NCI-H69 (cell line): ENCODE data around the gene ALDH1L1.
A peak's percentile ranks its signal among the peaks of the same experiment; 100 is the strongest.
"Not testable (repeated sequence)": the region's sequence is repeated elsewhere in the genome, so short reads cannot be mapped to it uniquely, and the experiment has no call there.

Source experiments
- DNase-seq: peaks from one replicate; lab custom pipeline; 2025; lab: John Stamatoyannopoulos, UW

Gene ALDH1L1

DNA sequence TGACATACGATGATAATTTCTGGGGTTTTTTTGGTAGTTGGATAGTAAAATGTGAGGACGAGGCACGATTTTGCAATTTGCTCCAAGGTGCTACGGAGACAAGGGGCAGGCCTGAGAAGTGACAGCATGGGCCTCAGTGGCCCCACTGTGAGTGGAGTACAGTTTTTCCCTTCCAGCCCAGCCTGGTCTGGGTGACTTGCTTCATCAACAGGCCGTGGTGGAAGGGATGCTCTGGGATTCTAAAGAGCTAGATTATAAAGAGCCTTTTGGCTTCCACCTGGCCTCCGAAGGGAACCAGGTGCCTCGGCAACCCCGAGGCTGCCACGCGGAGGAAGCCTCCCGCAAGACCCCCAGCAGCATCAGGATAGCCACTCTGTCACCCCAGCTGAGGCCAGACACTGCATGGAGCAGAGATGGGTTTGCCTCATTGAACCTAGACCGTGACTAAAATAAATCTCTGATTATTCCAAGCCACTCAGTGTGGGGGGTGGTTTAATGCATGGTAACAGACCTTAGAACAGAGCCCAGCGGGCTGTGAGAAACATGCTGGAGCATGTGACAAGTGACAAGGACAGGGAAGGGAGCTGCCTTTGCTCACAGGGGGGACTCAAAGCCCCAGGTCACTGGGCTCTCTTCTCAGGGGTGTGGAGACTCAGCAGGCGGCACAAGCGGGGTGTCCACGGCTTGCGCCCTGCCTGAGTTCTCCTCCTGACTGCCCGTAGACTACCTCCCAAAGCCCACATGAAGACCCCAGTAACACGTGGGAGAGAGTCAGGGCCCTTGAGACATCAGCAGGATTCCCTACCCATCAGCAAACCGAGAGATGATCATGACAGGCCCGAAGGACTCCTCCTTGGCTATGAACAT lies 73.8 kb downstream of the ALDH1L1 start:
- DNase-seq = no peak

DNA sequence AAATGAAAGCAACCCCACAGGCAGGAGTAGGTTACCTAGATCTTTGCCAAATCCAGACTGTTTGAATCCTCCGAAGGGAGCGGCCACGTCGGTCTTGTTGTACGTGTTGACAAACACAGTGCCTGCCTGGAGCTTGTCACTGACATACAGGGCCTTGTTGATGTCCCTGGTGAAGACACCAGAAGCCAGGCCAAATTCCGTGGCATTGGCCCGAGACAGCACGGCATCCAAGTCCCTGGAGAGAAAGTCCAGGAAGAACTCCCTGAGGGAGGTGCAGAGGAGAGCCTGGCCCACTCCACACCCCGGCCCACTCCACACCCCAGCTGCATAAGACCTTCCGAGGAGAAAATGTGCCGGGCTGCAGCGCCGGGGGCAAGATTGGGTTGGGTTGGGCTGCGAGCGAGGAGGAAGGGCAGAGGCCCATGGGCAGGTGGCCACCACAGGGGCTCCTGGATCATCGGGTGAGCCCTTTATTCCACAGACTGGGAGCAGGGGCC lies 74.6 kb downstream of the ALDH1L1 start:
- DNase-seq = no peak

DNA sequence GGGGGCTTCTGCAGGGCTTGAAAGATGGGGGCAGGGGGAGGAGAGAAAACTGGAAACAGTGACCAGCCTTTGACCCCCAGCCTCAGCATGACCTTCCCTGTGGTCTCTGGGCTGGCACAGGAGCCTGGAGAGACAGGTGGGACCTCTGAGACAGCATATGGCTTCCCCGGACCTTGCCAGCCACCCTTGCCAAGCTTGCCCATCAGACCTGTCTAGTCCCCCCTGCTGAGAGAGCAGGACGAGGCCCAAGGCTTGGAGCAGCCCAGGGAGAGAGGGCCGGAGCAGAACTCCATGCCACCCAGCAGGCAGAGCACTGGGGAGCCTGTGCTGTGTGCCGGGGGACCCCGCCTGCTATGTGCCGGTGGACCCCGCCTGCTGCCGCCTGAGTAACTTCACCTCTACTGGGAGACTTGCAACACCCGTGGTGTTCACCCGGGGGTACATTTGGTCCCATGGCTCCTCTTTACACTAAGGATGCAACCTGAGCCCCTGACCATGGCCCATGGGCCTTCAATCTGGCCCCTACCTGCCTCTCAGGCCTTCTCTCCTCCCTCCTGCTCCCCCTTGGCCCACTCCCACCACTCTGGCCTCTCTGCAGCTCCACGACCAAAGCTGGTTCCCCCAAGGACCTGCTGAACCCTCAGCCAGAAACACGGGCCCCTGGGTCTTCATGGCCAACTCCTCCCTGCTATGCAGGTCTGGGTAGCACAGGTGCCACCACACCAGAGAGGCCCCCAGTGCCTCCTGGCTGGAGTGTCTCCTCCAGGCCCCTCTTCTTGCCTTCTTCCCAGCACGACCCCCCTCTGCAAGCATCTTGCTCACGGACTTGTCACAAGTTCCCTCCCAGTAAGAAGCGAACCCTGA lies 75.4 kb downstream of the ALDH1L1 start:
- DNase-seq = no peak

DNA sequence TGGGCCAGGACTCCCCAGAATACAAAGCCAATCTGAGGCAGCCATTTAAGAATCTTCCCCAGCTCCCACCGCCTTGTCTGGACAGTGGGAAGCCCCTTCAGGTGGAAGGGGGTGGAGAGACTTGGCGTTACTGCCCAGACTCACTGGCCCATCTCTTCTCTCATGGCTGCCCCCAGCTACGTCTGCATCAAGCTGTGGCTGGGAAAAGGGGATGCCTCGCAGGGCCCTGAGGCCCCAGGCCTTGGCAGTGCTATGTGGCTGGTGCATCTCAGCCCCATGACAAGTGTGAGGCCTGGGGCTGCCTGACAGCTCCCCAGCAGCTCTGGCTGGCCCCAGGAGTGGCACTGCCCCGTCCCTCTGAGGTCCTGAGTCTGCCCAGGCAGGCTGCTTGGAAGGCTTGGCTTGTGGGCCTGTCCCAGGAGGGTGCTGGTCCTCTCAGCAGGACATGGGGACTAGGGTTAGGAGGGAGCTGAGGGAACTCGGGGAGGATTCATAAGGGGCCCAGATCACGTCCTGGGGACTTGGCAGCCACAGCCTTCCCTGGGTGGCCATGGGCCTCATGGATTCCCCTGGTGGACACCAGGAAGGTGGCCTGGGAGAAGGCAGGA lies 76.3 kb downstream of the ALDH1L1 start:
- DNase-seq = no peak

DNA sequence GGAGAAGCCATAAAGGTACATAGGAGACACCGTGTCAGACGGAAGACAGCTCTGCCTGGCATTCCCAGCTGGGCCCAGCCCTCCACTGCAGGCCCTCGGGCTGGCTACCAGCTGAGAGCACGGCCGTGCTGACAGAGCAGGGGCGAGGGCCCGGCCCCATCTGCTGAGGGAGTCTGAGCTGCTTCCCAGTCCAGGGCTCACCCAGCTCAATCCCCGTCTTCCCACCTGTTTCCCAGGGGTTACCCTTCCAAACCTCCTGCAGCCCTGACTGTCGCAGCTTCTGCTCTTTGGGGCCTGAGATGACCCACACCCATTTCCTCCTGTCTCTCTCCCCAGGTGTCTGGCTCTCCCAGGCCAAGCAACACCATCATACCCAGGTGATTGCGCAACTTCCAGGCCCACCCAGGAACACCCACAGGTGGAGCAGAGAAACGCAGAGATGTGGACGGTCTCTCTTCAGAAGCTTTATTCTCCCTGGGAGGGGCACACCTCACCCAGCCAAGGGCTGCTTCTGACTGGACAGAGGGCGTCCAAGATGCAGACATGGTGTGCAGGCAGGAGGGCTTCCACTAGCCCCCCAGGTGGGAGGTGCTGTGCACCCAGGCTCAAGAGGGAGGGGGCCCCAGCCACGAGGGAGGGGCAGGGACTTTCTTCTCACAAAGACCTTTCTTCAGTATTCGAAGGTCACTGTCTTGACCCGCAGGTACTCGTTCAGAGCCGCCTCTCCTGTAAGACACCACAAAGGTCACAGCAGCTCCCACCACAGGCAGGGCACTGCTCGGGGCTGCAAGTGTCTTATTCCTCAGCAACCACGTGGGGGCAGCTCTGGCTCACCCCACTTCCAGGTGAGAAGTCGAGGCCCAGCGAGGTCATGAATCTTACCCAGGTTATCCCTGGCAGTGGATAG lies 77.0 kb downstream of the ALDH1L1 start:
- no peak for DNase-seq

DNA sequence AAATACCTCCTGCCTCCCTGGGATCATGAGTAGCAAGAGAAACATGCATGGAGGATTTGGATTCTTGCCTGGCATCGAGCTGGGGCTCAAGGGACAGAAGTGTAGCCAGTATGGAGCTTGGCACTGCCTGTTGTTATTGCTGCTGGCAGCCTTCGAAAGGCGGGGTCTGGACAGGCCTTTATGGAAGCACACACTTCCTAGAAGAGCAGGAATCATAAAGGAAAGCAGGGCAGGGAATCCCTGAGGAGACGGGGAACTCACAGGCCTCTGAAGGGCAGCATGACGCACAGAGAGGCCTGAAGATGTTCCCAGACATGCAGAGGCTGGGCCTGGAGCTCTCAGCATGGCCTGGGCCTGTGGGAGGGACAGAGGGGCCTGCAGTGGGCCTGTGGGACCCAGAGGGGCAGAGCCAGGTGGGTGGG lies 77.8 kb downstream of the ALDH1L1 start:
- DNase-seq = no peak

DNA sequence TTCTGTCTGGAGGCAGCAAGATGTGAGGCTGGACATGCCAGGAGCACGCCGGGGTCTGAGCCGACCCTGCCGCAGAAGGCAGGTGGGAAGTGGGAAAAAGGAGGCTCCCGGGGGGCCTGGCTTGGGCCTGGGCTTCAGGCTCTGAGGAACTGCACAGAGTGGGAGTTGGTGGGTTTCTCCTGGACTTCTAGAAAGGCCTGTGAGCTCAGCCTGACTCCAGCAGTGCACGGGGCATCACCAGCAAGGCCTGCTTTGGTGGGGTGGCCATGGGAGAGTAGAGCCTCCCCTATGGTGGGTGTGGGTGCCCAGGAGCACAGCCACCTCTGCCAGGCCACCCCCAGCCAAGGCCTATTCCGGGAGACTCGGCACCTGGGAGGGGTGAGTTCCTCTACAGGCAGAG lies 78.4 kb downstream of the ALDH1L1 start:
- DNase-seq = no peak

DNA sequence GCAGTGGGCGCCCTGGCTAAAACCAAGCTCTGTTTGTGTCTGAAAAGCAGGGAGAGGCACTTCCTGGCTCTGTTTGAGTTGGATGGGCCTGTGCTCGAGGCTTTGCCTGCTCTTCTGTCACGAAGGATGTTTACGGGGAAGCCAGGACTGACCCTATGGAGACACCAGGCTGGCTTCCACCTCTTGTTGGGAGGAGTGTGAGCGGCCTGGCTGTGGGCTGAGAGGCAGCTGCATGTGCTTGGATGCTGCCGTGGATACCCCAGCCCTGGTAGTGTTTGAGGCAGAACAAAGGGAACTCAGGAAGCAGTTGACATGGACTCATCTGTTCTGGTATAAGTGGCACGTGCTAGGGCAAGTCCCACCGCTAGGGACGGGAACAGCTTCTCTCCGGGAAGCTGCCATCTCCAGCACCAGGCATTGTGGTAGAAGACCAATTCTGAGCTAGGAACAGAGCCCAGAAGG lies 78.8 kb downstream of the ALDH1L1 start:
- DNase-seq = no peak

DNA sequence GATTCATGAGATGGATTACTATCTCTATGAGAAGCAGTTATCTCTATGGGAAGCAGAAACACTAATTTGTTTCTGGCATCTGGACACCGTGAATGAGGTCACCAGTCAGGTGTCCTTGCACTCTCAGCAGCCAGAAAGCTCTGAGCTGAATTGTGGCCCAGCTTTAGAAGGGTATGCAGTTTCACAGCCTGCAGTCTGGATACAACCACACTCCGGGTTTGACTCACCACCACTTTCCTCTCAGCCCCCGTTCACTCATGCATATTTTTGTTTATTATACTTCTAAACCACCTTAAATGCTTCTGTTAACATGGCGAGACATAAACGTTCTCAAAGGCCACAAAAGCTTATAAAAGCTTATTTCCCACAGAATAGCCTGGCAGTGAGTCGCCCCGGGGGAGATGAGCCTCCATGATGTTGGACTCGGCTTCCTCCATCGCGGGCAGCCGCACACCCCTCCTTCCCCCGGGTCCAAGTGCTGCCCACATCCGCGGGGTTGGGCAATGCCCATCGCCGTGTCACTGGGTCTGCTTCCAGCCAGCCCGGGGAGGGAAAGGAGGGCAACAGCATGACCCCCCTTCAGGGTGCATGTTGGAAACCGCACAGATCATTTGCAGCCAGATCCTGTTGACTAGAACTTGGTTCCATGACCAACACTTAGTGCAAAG lies 79.6 kb downstream of the ALDH1L1 start:
- DNase-seq = no peak

DNA sequence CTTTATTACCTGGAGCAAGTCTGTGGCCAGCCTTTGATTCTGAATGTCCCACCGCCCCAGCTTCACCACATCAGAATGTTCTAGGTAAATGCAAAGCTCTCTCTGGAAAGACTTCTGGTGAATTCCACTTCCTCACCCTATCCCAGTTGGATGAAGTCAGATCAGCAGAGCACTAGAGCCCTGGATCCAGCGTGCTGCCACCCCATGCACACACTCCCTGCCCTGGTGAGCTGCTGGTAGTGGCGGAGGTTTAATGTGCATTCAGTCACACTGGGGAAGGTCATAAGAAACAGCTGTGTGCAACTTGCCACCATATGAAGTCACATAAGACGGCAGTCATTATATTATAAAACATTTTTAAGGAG lies 80.1 kb downstream of the ALDH1L1 start:
- DNase-seq = no peak

DNA sequence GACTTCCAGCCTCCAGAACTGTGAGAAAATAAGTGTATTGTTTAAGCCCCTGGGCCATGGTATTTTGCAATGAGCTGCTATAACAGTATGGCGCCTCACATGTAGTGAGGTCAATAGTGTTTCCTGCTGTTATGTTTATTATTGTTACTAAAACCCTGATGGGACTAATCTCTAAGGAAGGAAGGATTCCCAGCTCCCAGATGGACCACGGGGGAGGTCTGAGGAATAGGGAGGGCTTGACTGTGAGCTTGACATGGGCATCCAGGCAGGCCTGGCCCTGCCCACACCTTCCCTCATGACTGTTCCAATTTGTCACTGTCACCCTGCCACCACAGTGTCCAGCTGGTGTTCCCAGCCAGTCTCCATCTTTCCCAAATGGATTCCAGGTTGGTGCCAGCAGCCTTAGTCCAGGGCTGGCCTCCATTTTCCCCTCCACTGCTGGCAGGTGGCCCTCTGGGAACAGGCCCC lies 82.0 kb downstream of the ALDH1L1 start:
- DNase-seq = no peak

DNA sequence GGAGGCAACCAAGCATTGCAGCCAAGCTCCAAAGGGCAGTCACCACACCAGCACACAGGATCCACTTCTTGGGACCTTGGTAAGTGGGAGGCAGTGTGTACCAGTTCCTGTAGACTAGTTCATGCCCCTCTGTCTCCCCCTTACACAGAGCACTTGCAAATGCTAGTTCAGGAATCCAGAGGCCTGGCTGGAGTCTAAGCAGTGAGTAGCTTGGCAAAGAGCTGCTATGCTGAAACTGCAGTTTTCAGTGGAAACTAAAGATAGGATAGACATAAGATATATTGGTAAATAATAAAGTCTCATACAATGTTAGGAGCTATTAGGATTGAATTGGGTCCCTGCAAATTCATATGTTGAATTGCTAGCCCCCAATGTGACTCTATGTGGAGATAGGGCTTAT lies 82.6 kb downstream of the ALDH1L1 start:
- DNase-seq = no peak

DNA sequence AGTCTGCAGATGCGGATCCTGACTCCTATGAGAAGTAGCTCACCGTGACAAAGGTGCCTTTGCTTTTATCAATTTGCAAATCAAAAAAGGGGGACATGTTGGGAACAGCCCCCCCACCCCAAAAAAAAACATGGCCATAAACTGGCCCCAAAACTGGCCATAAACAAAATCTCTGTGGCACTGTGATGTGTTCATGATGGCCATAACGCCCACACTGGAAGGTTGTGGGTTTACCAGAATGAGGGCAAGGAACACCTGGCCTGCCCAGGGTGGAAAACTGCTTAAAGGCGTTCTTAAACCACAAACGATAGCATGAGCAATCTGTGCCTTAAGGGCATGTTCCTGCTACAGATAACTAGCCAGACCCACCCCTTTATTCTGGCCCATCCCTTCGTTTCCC lies 84.1 kb downstream of the ALDH1L1 start:
- DNase-seq = not testable (repeated sequence)

DNA sequence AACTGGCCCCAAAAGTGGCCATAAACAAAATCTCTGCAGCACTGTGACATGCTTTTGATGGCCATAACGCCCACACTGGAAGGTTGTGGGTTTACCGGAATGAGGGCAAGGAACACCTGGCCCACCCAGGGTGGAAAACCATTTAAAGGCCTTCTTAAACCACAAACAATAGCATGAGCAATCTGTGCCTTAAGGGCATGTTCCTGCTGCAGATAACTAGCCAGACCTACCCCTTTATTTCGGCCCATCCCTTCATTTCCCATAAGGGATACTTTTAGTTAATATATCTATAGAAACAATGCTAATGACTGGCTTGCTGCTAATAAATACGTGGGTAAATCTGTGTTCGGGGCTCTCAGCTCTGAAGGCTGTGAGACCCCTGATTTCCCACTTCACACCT lies 88.3 kb downstream of the ALDH1L1 start:
- not testable (repeated sequence) for DNase-seq

DNA sequence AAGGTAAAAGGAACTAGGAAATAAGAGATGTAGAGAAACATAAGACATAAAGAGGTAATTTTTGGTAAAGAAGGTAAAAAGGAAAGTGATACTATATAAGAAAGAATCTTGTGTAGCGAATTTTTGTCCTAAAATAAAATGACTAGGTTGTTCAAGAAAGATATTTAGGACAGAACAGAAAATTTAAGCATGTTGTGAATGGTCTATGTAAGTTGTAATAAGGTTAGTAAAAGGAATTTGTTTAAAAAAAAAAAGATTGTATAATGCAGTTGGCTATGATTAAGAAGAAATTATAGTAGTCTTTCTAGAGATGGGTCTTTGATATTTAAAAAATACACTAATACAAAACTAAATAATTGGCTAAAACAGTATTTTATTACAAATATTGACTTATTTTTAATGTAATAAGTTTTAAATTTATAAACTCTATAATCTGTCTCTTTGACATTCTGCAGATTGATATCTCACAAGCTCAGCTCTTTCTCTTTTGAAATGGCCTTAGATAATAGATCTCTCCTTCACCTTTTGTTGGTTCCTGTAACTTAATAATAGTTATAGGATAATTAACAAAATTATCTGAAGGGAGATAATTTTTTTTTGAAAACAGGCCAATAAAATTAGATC lies 92.7 kb downstream of the ALDH1L1 start:
- no peak for DNase-seq

DNA sequence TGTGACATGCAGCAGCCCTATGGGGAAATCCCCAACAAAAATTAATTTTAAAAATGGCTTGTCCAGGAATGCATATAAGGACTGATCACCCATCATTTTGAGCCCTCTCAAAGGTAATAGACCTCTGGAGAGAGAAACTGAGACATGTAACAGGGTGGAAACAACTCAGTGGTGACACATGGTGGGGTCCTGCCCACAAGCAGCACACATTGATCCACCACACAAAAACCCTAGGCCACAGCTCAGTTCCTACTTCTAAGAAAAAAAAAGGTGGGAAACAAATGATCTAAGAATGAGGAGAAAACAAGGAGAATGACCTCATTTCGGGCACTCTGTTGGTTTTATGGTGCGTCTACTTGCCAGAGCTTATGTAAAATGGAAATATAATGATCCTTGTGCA lies 94.5 kb downstream of the ALDH1L1 start:
- no peak for DNase-seq

DNA sequence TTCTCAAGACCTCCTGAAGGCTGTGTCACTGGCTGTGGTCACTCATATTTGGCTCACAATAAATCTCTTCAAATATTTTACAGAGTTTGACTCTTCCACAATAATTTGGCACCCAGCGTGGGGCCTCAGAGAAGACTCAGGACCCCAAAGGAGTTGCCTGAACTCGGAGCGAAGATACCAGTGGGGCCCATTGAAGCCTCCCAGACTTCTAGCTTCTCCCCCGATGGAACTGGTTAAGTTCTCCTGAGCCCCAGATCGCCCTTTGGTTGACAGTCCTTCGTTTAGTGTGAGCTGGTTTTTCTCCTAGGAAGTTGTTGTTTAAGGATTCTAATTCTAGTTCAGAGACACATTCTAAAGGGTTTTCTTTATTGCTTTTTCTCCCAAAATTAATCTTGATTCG lies 95.1 kb downstream of the ALDH1L1 start:
- DNase-seq = no peak

DNA sequence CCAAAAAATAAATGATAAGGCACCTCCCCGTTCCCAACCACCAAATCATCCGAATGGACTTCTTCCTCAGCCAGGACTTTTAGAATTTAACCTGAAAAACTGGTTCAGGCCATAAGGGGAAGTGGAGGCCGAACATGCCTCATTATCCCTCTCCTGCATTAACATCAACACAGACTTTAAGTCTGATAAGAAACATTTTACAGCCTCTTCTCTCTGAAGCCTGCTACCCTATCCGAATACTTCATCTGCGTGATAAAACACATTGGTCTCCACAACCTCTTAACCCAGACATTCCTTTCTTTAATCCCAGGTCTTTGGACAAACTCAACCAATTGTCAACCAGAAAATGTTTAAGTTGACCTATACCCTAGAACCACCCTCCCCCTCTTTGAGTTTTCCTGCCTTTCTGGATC lies 95.6 kb downstream of the ALDH1L1 start:
- DNase-seq = no peak

DNA sequence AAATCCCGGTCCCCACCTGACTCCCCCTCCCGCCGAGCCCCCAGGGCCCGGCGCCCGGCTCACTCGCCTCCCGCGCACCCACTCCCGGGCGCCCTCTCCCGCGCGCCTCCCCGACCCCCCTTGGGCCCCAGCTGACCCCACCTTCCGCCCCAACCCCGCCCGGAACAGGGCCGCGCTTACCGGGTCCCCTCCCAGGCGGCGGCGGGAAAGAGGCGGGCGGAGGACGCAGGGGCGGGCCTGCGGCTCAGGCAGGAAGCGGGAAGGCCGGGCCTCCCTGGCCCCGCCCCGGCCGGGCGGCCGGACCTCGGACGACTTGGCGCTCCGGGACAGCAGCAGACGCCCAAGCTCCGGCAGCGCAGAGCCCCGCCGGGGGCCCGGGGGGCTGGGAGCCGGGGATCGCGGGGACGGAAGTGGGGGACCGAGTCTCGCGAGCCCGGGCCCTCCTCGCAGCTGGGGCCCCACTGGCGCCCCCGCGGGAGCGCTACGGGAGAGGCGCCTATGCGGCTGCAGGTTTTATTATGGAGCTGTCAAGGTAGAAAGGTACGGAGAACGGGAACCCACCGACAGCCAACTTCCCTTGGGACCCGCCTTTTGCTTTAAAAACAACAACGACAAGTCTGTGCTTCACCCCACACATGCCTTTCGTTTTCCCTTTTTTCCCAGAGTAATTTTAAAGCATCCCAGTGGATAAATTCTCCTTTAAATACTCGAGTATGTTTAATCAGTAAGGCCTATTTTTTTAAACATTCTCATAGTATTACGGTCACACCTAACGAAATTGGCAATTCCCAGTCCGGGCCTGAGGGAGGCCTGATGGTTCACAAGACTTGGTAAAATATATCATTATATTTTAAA lies 96.2 kb downstream of the ALDH1L1 start, which contains the start of gene SLC41A3:
TSS of gene SLC41A3 (minus strand) at position 212 of the 855 bp plus-strand sequence. CDS start 15,905 bp downstream, outside the sequence.
- DNase-seq = peak; percentile 85
